GM12878 (cell line): Measurements from ENCODE around the gene TSTD2. TPM values are rescaled to one million over a fixed set of nuclear protein-coding genes. Genes with fewer than 3 reads are reported as not detected.

Experiments
- ATAC-seq: fragments of 200-7000 bp; cut with Tn5 transposase; 3 replicates; pipeline ENCODE4 v1.9.1; 2020; ENCODE audit warnings: mild to moderate bottlenecking, moderate library complexity
- BruUV-seq: library from RNA; stranded (reverse); fragments of 400-500 nt; replicated peaks from 2 replicates; lab custom pipeline; 2021; lab: Mats Ljungman, UMichigan
- CTCF ChIA-PET: fragments of 300-600 bp; sonication (Branson Sonifier 250); formaldehyde crosslinking; extraction: SDS; loops from one replicate; lab custom pipeline; 2021; ENCODE audit warnings: inconsistent platforms; lab: Yijun Ruan, JAX
- POLR2A ChIA-PET: fragments of 350-600 bp; formaldehyde crosslinking; extraction: SDS; loops from one replicate; lab custom pipeline; 2021; ENCODE audit warnings: inconsistent platforms; lab: Charles Lee
- RAD21 ChIA-PET: fragments of 300-600 bp; sonication (Branson Sonifier 250); formaldehyde crosslinking; loops from one replicate; lab custom pipeline; 2023; ENCODE audit warnings: antibody characterized with exemption; ENCODE audit not compliant: unreplicated experiment; lab: Charles Lee
- SMC1A ChIA-PET: fragments of 300-600 bp; sonication (Branson Sonifier 250); formaldehyde crosslinking; loops from one replicate; lab custom pipeline; 2023; ENCODE audit not compliant: unreplicated experiment, uncharacterized antibody; lab: Charles Lee
- DNase-seq: peaks from one replicate; pipeline ENCODE4 v3.0.0-alpha.2; 2011; ENCODE audit warnings: low read depth, low spot score
- FAIRE-seq: peaks from 3 replicates; lab custom pipeline; 2011; peaks lifted over from hg19 to GRCh38; lab: Jason Lieb, UNC
- H2AFZ ChIP-seq: 2 replicates; pipeline ENCODE4 v1.6.0; 2011; ENCODE audit warnings: low read depth, low read length, control low read depth; ENCODE audit not compliant: control insufficient read depth
- H3K27ac ChIP-seq: 2 replicates; pipeline ENCODE4 v1.5.1; 2011; ENCODE audit warnings: control low read depth; ENCODE audit not compliant: control insufficient read depth, insufficient read depth
- H3K27me3 ChIP-seq, 2 experiments: replicated peaks in 1 of 2; 2 replicates each; pipeline versions ENCODE4 v1.6.0 to v1.6.1; 2011; ENCODE audit warnings: low read length in 1 of 2; ENCODE audit not compliant: control insufficient read depth in 2 of 2, insufficient read depth in 2 of 2
- H3K36me3 ChIP-seq, 2 experiments: 2 replicates each; pipeline ENCODE4 v1.5.1; 2011; ENCODE audit warnings: low read length in 1 of 2; ENCODE audit not compliant: control insufficient read depth in 2 of 2, insufficient read depth in 2 of 2
- H3K4me1 ChIP-seq: 2 replicates; pipeline ENCODE4 v1.6.1; 2011; ENCODE audit warnings: mild to moderate bottlenecking, low read length, moderate library complexity, mixed read lengths; ENCODE audit not compliant: control insufficient read depth, insufficient read depth
- H3K4me2 ChIP-seq: 2 replicates; pipeline ENCODE4 v1.6.0; 2011; ENCODE audit warnings: control low read depth; ENCODE audit not compliant: control insufficient read depth, insufficient read depth
- H3K4me3 ChIP-seq: fragments of 200-600 bp; sonication (generic); 2 replicates; pipeline ENCODE4 v1.5.1; 2016
- H3K79me2 ChIP-seq: 2 replicates; pipeline ENCODE4 v1.6.0; 2011; ENCODE audit warnings: low read length; ENCODE audit not compliant: control insufficient read depth, insufficient read depth
- H3K9ac ChIP-seq: 2 replicates; pipeline ENCODE4 v1.8.0; 2011; ENCODE audit warnings: low read length, control low read depth, mixed read lengths; ENCODE audit not compliant: control insufficient read depth, insufficient read depth
- H3K9me3 ChIP-seq: replicated peaks from 3 replicates; pipeline ENCODE4 v1.5.1; 2011; ENCODE audit warnings: mild to moderate bottlenecking, low read length; ENCODE audit not compliant: control insufficient read depth, insufficient read depth
- H4K20me1 ChIP-seq: 2 replicates; pipeline ENCODE4 v1.6.0; 2011; ENCODE audit not compliant: control insufficient read depth, insufficient read depth
- BRCA1 ChIP-seq: IDR thresholded peaks from 2 replicates; pipeline ENCODE4 v1.6.1; 2011; ENCODE audit warnings: low read depth, low read length, improper control_type of control experiment
- CEBPB ChIP-seq, 2 experiments: fragments of 150-350 bp in 1 of 2; IDR thresholded peaks; 2 replicates each; pipeline ENCODE4 v1.6.1; 2012 to 2014; ENCODE audit warnings: low read depth in 2 of 2, low read length in 2 of 2, borderline replicate concordance in 1 of 2, inconsistent platforms in 1 of 2
- CHD2 ChIP-seq: IDR thresholded peaks from 2 replicates; pipeline ENCODE4 v1.6.1; 2011; ENCODE audit warnings: low read depth, low read length, improper control_type of control experiment, borderline replicate concordance
- EZH2 ChIP-seq: IDR thresholded peaks from 2 replicates; pipeline ENCODE4 v1.6.1; 2012; ENCODE audit warnings: low read depth, mild to moderate bottlenecking, control low read depth, inconsistent platforms, low read length, borderline replicate concordance; ENCODE audit not compliant: control insufficient read depth
- GABPA ChIP-seq: IDR thresholded peaks from 2 replicates; pipeline ENCODE4 v1.6.1; 2014; ENCODE audit warnings: antibody characterized with exemption, low read depth, mild to moderate bottlenecking, inconsistent platforms
- KLF5 ChIP-seq: fragments of 450-650 bp; IDR thresholded peaks from 2 replicates; pipeline ENCODE4 v1.6.1; 2014; ENCODE audit warnings: mild to moderate bottlenecking; ENCODE audit not compliant: partially characterized antibody
- PBX3 ChIP-seq: IDR thresholded peaks from 2 replicates; pipeline ENCODE4 v1.6.1; 2011; ENCODE audit warnings: mild to moderate bottlenecking, low read depth, low read length, moderate library complexity; ENCODE audit not compliant: insufficient replicate concordance
- PRDM15 ChIP-seq: fragments of 450-650 bp; formaldehyde crosslinking; IDR thresholded peaks from 2 replicates; pipeline ENCODE4 v1.4.0; 2020; ENCODE audit warnings: mild to moderate bottlenecking, moderate library complexity
- RAD51 ChIP-seq: fragments of 450-650 bp; IDR thresholded peaks from 2 replicates; pipeline ENCODE4 v1.6.1; 2016; ENCODE audit warnings: moderate library complexity, mild to moderate bottlenecking, inconsistent platforms
- RBBP5 ChIP-seq: fragments of 200-600 bp; sonication (generic); conservative IDR thresholded peaks from 2 replicates; pipeline ENCODE4 v1.6.1; 2016
- SPI1 ChIP-seq: IDR thresholded peaks from 2 replicates; pipeline ENCODE4 v1.6.1; 2011; ENCODE audit warnings: low read depth, mild to moderate bottlenecking, low read length, moderate library complexity, borderline replicate concordance; ENCODE audit not compliant: insufficient read depth
- ZNF384 ChIP-seq: IDR thresholded peaks from 2 replicates; pipeline ENCODE4 v1.6.1; 2012; ENCODE audit warnings: low read depth, mild to moderate bottlenecking, low read length, improper control_type of control experiment, borderline replicate concordance
- WGBS: methylation state at CpG from one replicate; pipeline ENCODE4 v1.1.6; 2016; ENCODE audit warnings: low lambda C conversion rate; ENCODE audit not compliant: insufficient replicate concordance, insufficient coverage; ENCODE audit errors: missing lambda C conversion rate; 5-methylcytosine and 5-hydroxymethylcytosine counted together
- in situ Hi-C: fragments of 300-500 bp; cut with MboI; formaldehyde crosslinking; loops from 9 replicates; pipeline ENCODE4 v1.14.3; 2018; ENCODE audit warnings: mixed read lengths
- intact Hi-C: fragments of 100-400 bp; cut with micrococcal nuclease; formaldehyde crosslinking; loops from one replicate; pipeline ENCODE4 v1.14.2; 2022; ENCODE audit not compliant: unreplicated experiment
- polyA plus RNA-seq, 11 experiments: library from polyadenylated mRNA; depleted of rRNA in 4 of 11; unstranded in 6 of 11; stranded (reverse) in 5 of 11; fragments of >200 nt; fragmentation: Nextera tagmentation in 4 of 11; fragmentation: Illumina TruSeq in 1 of 11; extraction: Ambion mirVana in 4 of 11; extraction: Trizol in 1 of 11; gene quantifications; 1 replicate in 1 of 11; 2 replicates in 10 of 11; pipeline versions ENCODE4 v1.2.1 to v1.2.3, GENCODE V29; 2011 to 2016; ENCODE audit warnings: inconsistent platforms in 2 of 11, missing spikeins in 2 of 11, low read depth in 1 of 11
- total RNA-seq, 4 experiments: library from RNA; depleted of rRNA in 3 of 4; stranded (reverse); fragments of >200 nt in 3 of 4; fragmentation: Illumina TruSeq in 1 of 4; extraction: Trizol in 1 of 4; gene quantifications; 2 replicates each; pipeline versions ENCODE4 v1.2.1 to v1.2.3, GENCODE V29; 2013 to 2021
- TF ChIP-seq, protein P1 (sequence below): IDR thresholded peaks from 2 replicates; pipeline ENCODE4 v1.6.1; 2011; ENCODE audit warnings: low read depth, mild to moderate bottlenecking, low read length, moderate library complexity, borderline replicate concordance; ENCODE audit errors: extremely low read depth
- TF ChIP-seq, protein P2 (sequence below): fragments of 450-650 bp; conservative IDR thresholded peaks from 2 replicates; pipeline ENCODE4 v1.6.1; 2017; ENCODE audit warnings: mild to moderate bottlenecking, moderate library complexity

TSTD2 gene
- total and polyA plus RNA-seq, 10 of the 15 experiments (the other 5 are each of a cell fraction or from before 2014, with no cell fraction given), result 5.0 to 30.6 (median 14.1) TPM

DNA sequence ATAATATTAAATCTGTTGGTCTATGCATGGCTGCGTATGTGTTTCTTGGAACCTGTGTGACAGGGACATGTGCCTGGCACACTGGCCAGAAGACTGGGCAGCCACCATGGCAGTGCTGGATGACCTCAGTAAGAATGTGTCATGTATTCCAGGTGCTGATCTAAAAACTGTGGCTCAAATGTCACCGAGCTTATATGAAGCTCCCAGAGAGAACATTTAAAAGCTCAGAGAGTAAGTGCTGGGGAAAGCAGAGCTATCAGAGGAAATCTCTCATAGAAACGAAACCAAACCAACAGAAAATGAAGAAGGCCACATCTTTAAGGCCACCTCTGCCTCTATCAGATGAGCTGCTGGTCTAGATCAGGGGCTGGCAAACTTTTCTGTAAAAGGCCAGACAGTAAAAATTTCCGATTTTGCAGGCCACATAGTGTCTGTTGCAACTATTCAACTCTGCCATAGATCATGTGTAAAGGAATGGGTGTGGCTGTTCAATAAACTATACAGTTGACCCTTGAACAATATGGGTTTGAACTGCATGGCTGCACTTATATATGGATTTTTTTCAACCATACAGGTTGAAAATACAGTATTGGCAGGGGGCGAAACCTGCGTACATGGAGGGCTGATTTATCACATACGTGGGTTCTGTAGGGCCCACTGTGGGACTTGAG, 31.8 kb downstream of the TSTD2 start:
- ChIA-PET SMC1A (interaction anchor here (0.9 to 16.6 kb wide), 4 partner anchors 11 to 130 kb away, joined by 3 to 377 read pairs (median 5); no protein-coding TSS in a partner anchor), RAD21 (interaction anchor here (0.6 to 13.2 kb wide), 3 partner anchors 14 to 131 kb away, joined by 3 to 306 read pairs (median 106); partner anchors contain the start of gene TMOD1), CTCF (interaction anchor here (1.0 to 17.1 kb wide), 4 partner anchors 13 to 131 kb away, joined by 3 to 573 read pairs (median 114); partner anchors contain the start of genes NCBP1 and TSTD2), POLR2A (no interaction called here)
- in situ Hi-C loops, result loop anchor here (5.0 to 25.0 kb wide), 2 partner anchors 134 to 739 kb away; partner anchors contain the start of gene ZNF782
- Histone ChIP-seq H3K79me2 (no peaks in the 10 kb centered on the region), H2AFZ (no peak overlapping the region), H3K9me3 (no peaks in the 10 kb centered on the region), H3K4me3 (no peak overlapping the region), H4K20me1 (no peaks in the 10 kb centered on the region), H3K27me3 (no peaks in the 10 kb centered on the region), H3K4me2 (no peak overlapping the region), H3K9ac (no peak overlapping the region), H3K27ac (no peak overlapping the region), H3K4me1 (peaks cover 7% of the 10 kb centered on the region; the same call in 1 of the 2 replicates), H3K36me3 (peaks cover 16 to 18% of the 10 kb centered on the region in 2 experiments)
- TF ChIP-seq GABPA, result no peak
- TF ChIP-seq BRCA1, result no peak
- TF ChIP-seq, protein P1, sequence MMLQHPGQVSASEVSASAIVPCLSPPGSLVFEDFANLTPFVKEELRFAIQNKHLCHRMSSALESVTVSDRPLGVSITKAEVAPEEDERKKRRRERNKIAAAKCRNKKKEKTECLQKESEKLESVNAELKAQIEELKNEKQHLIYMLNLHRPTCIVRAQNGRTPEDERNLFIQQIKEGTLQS, result no peak
- no peak for TF ChIP-seq PBX3
- TF ChIP-seq CEBPB (IDR thresholded peaks at IDR 0.05; ENCODE audit: borderline replicate concordance in 1 of 2, low read depth in 2 of 2, low read length in 2 of 2), result no peak
- no peak for TF ChIP-seq SPI1
- no peak for TF ChIP-seq CHD2
- TF ChIP-seq, protein P2, sequence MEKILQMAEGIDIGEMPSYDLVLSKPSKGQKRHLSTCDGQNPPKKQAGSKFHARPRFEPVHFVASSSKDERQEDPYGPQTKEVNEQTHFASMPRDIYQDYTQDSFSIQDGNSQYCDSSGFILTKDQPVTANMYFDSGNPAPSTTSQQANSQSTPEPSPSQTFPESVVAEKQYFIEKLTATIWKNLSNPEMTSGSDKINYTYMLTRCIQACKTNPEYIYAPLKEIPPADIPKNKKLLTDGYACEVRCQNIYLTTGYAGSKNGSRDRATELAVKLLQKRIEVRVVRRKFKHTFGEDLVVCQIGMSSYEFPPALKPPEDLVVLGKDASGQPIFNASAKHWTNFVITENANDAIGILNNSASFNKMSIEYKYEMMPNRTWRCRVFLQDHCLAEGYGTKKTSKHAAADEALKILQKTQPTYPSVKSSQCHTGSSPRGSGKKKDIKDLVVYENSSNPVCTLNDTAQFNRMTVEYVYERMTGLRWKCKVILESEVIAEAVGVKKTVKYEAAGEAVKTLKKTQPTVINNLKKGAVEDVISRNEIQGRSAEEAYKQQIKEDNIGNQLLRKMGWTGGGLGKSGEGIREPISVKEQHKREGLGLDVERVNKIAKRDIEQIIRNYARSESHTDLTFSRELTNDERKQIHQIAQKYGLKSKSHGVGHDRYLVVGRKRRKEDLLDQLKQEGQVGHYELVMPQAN, result no peak
- TF ChIP-seq RBBP5, result no peak
- no peak for TF ChIP-seq RAD51
- no peak for TF ChIP-seq ZNF384
- no peak for TF ChIP-seq PRDM15 (CRISPR knock-in tag)
- no peak for TF ChIP-seq EZH2
- no peak for TF ChIP-seq KLF5
- ATAC-seq, result no peak
- WGBS, result 93% methylated on average over 7 of the region's 7 CpGs
- intact Hi-C loops, result no loop called here
- no peak for DNase-seq
- FAIRE-seq, result no peak
- BruUV-seq, result no TSS peak
